ENCODE data around the gene FAM200A. TPM values are rescaled to one million over a fixed set of nuclear protein-coding genes. Genes with fewer than 3 reads are reported as not detected.

The FAM200A gene
- total RNA-seq, 1 experiment from 2014 or later, result 4.7 TPM

- Histone ChIP-seq H3K9me2 (ENCODE audit: insufficient read depth) (no peaks in the 10 kb centered on the region), H3K9me3 (ENCODE audit: control insufficient read depth in 1 of 2, insufficient read depth in 1 of 2, low read depth in 1 of 2, low read length in 2 of 2) (peaks cover 3 to 8% of the 10 kb centered on the region in 2 experiments; a peak in 1 of 4 replicates), H3K27ac (ENCODE audit: low read depth, low read length) (no peak overlapping the region), H3K4me2 (ENCODE audit: low read length) (peak overlapping the region; percentile 84; the same call in 1 of the 2 replicates), H4K20me1 (ENCODE audit: insufficient read depth) (no peaks in the 10 kb centered on the region), H3K79me2 (ENCODE audit: insufficient read depth, low read length) (peaks cover 58% of the 10 kb centered on the region), H3K4me3 (replicated peaks in 1 of 2; ENCODE audit: low read depth in 1 of 2, low read length in 2 of 2) (no peak overlapping the region), H3K27me3 (ENCODE audit: insufficient read depth, low read length) (no peaks in the 10 kb centered on the region), H3K4me1 (ENCODE audit: control insufficient read depth in 1 of 2, insufficient read depth in 2 of 2, low read length in 2 of 2) (peaks cover 10 to 17% of the 10 kb centered on the region in 2 experiments), H3K9ac (ENCODE audit: low read length) (no peak overlapping the region), H2AFZ (ENCODE audit: low read depth, low read length, poor library complexity, severe bottlenecking) (no peak overlapping the region), H3K36me3 (ENCODE audit: control insufficient read depth in 1 of 2, insufficient read depth in 2 of 2, low read length in 2 of 2) (peaks cover 19 to 27% of the 10 kb centered on the region in 2 experiments)
- BruUV-seq (replicated peaks), result no TSS peak
- ChIA-PET RAD21 (ENCODE audit: low non-redundant PET in 1 of 2, low total read pairs in 2 of 2, uncharacterized antibody in 2 of 2, unreplicated experiment in 2 of 2) (no interaction called here), POLR2A (interaction anchor here (0.6 kb wide), 1 partner anchor 47 kb away, joined by 3 read pairs; no protein-coding TSS in a partner anchor), CTCF (no interaction called here)
- DNase-seq (ENCODE audit: low read depth, low spot score) (no peak), ATAC-seq (no peak)
- TF ChIP-seq CTCF (IDR thresholded peaks at IDR 0.05 in 2 of 3, conservative IDR thresholded peaks at IDR 0.05 in 1 of 3; ENCODE audit: borderline replicate concordance in 1 of 3, insufficient read depth in 1 of 3, low read depth in 2 of 3, low read length in 2 of 3), result no peak
- TF ChIP-seq SRF (IDR thresholded peaks at IDR 0.05; ENCODE audit: low read depth), result no peak
- intact Hi-C loops (cut with micrococcal nuclease), result no loop called here
These were observed 54.0 kb downstream of the FAM200A start for GRCh38 chr7:99497766-99498545.

Other genes with a start within 250 kb of the FAM200A start
- 250 TPM for gene ARPC1A, start 226.2 kb downstream of the FAM200A start, total RNA-seq (2021; ENCODE audit: unreplicated experiment)
- 192 TPM for gene ARPC1B, start 177.4 kb downstream of the FAM200A start, total RNA-seq (2021; ENCODE audit: unreplicated experiment)
- 200 TPM for gene PDAP1, start 143.5 kb downstream of the FAM200A start, total RNA-seq (2021; ENCODE audit: unreplicated experiment)
- gene BUD31, start 143.1 kb downstream of the FAM200A start, total RNA-seq (2021; ENCODE audit: unreplicated experiment), result 154 TPM
- gene PTCD1, start 113.3 kb downstream of the FAM200A start, total RNA-seq (2021; ENCODE audit: unreplicated experiment), result 9.2 TPM
- gene CPSF4, start 113.2 kb downstream of the FAM200A start, total RNA-seq (2021; ENCODE audit: unreplicated experiment), result 67.0 TPM
- 351 TPM for gene ATP5MF, start 85.9 kb downstream of the FAM200A start, total RNA-seq (2021; ENCODE audit: unreplicated experiment)
- 8.2 TPM for gene ZNF789, start 79.2 kb downstream of the FAM200A start, total RNA-seq (2021; ENCODE audit: unreplicated experiment)
- gene ZNF394, start 51.8 kb downstream of the FAM200A start, total RNA-seq (2021; ENCODE audit: unreplicated experiment), result 22.1 TPM
- 10.2 TPM for gene ZKSCAN5, start 47.5 kb downstream of the FAM200A start, total RNA-seq (2021; ENCODE audit: unreplicated experiment)
- 45.0 TPM for gene ZNF655, start 6.5 kb upstream of the FAM200A start, total RNA-seq (2021; ENCODE audit: unreplicated experiment)
- 3.1 TPM for gene TMEM225B, start 46.2 kb upstream of the FAM200A start, total RNA-seq (2021; ENCODE audit: unreplicated experiment)
- gene ZSCAN25, start 64.8 kb upstream of the FAM200A start, total RNA-seq (2021; ENCODE audit: unreplicated experiment), result 14.0 TPM
- 1.5 TPM for gene CYP3A5, start 127.9 kb upstream of the FAM200A start, total RNA-seq (2021; ENCODE audit: unreplicated experiment)
- gene CYP3A7, start 183.1 kb upstream of the FAM200A start, total RNA-seq (2021; ENCODE audit: unreplicated experiment), result not detected
- gene CYP3A4, start 232.1 kb upstream of the FAM200A start, total RNA-seq (2021; ENCODE audit: unreplicated experiment), result 0.25 TPM

All from HCT116 (cell line).